ENCODE data around the gene RNU7-1.
A peak's percentile ranks its signal among the peaks of the same experiment; 100 is the strongest.

Gene RNU7-1

DNA sequence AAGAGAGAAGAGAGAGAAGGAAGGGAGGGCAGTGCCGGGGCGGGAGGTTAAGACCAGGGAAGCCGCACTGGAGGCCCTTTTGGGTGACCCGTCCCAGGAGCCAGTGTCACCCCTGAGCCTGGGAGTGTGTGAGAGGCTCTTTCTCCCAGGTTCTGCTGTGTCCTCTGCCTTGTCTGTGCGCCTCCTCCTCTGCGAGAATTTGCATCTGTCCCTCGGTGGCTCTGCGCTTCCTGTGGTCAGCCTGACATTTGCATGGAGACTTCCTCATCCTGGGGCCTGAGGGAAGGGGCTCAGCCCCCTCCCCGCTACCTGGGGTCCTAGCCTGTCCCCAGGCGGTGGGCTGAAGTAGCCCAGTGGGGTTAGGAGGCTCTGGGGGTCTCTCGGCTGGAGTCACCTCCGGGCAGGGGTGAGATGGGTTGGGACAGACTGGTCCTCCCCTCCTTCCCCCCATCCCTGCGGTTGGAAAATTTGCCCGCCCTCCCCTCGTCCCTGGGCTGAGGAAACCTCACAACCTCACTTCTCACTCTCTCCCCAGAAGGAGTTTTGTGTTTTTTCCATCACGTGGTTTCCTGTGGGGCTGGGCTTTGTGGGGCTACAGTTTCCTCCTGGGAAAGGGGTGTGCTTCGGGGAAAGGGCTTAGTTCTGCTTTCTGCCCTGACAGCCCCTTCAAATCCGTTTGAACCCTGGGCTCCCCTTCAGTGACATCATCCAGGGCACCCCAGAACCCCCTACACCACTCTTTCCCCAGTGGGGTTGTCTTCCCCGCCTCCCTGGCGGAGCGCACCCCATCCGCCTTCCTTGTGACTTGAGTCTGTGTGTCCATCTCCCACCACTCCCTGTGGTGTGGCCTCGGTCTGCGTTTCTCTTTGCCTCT, 10.1 kb downstream of the RNU7-1 start:
- peak; percentile 80 for DNase-seq (ENCODE audit: low spot score)

DNA sequence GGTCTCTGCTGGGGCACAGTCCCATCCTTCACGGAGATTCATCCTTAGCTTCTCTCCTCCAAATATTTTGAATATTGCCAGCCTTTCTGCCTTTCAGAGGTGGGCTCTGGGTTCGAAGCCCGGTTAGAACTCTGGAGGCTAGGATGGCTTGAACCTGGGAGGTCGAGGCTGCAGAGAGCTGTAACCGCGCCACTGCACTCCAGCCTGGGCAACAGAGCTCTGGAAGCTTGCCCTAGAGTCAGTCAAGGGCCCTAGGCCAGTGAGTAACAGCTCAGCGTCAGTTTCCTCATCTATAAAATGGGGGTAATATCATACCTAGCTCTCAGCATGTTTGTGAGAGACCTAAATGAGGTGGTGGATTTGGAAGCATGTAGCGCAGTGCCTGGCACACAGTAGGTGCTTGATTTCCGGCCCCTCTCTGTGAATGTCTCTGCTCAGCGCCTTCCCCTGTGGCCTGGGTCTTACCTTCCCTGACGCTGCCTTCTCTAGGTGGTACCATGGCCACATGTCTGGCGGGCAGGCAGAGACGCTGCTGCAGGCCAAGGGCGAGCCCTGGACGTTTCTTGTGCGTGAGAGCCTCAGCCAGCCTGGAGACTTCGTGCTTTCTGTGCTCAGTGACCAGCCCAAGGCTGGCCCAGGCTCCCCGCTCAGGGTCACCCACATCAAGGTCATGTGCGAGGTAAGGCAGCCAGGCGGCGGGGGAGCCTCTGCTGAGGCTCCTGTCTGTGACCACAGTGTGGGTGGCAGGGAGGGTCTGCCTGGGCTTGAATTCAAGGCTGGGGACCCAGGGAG, 10.9 kb downstream of the RNU7-1 start:
- DNase-seq (ENCODE audit: low spot score): no peak

DNA sequence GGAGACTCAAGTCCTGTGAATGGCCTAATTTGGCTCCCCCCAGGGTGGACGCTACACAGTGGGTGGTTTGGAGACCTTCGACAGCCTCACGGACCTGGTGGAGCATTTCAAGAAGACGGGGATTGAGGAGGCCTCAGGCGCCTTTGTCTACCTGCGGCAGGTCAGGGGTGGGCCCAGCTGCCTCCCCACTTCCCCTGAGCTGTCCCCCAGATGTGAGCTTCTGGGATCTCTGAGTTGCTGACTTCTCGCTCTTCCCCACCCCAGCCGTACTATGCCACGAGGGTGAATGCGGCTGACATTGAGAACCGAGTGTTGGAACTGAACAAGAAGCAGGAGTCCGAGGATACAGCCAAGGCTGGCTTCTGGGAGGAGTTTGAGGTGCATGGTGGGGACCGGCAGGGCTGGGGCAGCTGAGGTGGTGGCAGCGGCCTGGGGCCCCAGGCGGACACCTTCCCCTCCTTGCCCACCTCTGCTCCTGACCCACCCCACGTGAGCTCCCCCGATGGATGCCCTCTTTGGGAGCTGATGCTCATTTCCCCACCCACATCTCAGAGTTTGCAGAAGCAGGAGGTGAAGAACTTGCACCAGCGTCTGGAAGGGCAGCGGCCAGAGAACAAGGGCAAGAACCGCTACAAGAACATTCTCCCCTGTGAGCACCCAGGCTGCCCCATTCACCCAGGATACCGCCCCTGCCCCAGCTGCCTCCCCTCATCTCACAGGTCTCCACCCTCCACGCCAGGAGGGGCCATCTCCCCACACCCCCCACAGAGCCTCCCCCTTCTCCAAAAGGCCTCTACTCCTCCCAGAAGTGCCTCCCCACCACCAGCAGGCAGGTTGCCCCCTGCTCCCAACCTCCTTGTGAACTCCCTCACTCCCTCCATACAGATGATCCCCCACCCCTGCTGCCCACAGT, 11.7 kb downstream of the RNU7-1 start:
- no peak for DNase-seq (ENCODE audit: low spot score)

DNA sequence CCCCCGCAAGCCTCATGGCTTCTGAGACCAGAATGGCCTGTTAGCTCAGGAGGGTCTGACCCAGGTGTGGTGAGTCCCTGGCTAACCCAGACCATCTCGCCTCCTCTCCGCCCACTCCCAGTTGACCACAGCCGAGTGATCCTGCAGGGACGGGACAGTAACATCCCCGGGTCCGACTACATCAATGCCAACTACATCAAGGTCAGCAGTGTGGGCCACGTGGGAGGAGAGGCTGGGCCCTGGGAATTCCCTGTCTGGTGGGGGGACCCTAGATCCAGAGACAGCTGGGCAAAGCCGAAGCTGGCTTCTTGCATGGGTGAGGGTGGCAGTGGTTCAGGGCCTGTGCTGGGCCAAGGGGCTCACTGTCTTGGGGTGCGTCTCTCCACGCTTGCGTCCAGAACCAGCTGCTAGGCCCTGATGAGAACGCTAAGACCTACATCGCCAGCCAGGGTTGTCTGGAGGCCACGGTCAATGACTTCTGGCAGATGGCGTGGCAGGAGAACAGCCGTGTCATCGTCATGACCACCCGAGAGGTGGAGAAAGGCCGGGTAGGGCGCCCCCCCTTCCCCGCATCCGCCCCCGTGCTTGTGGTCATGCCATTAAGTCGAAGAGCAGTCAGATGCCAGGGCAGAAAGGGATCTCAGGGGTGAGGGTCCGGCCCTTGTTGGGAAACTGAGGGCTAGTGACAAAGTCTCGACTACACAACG, 12.6 kb downstream of the RNU7-1 start:
- no peak for DNase-seq (ENCODE audit: low spot score)

DNA sequence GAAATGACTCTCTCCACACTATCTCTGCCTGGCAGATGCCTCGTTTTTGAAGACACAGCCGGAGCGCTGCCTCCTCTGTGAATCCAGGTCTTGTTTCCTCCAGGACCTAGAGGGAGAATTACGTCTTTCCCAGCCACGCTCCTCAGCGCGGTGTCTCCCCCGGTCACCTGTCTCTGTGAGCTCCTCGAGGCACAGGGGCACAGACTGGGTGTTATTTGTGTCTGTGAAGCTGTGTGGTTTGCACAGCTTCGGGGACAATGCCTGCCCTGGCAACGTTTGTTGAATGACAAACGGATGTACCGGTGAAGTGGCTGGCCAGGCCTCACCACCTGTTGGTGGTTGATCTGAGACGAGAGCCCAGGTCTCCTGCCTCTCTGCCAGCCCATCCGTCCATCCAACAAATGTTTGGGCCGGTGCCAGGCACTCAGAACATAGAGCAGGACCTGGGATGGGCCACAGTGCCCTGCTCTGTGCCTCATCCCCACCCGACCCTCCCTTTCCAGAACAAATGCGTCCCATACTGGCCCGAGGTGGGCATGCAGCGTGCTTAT, 13.6 kb downstream of the RNU7-1 start:
- DNase-seq (ENCODE audit: low spot score): no peak

DNA sequence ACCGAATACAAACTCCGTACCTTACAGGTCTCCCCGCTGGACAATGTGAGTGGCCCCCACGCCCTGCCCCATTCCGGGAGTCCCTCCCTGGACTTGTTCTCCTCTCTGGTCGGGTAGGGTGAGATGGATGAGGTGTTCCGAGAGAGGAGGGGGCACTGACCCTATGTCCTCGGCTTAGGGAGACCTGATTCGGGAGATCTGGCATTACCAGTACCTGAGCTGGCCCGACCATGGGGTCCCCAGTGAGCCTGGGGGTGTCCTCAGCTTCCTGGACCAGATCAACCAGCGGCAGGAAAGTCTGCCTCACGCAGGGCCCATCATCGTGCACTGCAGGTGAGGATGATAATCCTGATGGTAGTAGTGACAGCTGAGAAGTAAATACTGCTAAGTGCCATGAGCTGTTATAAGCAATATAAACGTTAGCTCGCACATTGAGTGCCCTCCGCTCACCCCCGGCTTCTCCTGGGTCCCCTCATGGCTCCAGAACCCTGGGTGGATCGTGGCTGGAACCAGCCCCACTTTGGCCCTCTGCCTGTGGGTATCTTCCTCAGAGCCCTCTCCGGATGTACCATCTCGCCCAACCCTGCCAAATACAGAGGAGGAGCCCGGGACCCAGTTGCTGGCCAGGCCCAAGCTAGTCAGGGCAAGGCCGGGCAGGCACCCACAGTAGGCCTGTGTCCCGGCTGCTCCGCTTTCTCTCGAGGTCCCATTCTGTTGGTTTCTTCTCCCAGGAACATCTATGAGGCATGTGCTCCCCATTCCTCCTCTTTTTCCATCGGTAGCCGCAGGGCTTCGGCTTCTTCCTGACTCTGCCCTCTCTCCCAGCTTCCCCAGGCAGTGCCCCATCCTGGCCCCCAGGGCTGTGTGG, 14.4 kb downstream of the RNU7-1 start:
- no peak for DNase-seq (ENCODE audit: low spot score)

DNA sequence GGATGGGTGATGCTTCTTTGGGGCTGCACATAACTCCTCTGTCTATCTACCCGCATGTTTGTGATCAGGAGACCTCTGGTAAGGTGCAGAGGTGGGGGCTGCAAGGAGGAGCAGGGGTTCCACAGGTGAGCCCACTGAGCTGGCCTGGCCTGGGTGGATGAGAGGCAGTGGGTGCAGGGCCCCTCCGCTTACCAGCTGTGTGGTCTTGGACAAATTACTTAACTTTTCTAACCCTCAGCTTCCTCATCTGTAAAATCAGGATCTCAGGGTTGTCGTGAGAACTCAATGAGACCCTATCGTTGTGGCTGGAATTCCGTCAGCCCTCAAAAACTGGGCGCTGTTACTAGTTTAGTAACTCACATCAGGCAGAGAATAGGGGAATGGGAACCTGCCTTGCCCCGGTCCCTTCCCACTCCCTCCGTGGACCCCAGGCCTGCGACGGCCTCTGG, 15.0 kb downstream of the RNU7-1 start:
- DNase-seq (ENCODE audit: low spot score): no peak

DNA sequence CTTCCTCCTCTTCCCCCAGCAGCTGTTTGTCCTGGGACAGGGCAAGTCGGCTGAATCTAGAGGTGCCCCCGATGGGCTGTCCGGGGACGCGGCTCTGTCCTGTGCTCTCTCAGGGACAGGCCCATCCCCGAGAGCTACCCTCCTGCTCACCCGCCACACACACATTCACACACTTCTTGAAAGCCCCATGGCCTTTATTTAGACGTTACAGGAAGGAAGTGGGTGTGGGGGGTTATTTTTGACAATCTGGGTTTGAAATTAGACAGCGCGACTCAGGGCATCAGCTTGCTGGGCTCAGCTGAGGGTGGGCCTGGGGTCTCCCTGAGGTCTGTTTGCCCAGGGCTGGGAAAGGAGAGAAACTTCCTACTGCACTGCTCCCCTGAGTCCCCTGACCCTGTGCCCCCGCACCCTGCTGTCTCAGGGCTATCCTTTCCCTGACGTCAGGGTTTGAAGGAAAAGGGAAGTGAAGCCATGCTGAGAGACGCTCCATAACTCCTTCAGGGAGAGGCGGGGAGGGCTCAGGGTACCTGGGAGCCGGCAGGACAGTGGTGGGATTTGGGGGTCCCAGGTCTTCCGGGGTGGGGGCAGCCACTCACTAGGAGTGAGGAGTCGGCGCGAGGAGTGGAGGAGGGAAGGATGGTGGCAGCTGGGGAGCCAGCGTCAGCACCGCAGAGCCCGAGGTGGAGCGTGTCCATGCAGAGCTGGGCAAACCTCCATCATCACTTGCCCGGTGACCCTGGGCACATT, 15.6 kb downstream of the RNU7-1 start:
- DNase-seq (ENCODE audit: low spot score): peak; percentile 69

DNA sequence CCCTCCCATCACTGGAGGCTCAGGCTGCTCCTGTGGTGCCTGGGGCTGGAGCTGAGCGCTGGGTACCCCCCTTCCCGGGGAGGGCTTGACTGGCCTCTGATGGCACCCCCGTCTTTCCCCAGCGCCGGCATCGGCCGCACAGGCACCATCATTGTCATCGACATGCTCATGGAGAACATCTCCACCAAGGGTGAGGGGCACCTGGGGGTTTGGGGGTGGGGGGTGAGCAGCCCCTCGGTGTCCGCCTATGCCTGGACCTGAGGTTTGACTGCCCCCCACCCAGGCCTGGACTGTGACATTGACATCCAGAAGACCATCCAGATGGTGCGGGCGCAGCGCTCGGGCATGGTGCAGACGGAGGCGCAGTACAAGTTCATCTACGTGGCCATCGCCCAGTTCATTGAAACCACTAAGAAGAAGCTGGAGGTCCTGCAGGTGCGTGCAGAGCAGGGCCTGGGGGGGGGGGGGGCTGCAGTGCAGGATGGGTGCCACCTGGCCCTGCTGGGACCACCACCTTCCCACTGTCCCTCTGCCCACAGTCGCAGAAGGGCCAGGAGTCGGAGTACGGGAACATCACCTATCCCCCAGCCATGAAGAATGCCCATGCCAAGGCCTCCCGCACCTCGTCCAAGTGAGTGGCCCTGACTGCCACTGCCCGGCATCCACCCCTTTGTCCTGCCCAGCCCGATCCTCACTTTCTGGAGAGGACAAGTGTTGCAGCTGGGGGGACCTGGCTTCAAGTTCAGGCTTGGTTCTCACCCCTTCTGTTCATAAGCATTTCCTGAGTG, 16.4 kb downstream of the RNU7-1 start:
- DNase-seq (ENCODE audit: low spot score): no peak

DNA sequence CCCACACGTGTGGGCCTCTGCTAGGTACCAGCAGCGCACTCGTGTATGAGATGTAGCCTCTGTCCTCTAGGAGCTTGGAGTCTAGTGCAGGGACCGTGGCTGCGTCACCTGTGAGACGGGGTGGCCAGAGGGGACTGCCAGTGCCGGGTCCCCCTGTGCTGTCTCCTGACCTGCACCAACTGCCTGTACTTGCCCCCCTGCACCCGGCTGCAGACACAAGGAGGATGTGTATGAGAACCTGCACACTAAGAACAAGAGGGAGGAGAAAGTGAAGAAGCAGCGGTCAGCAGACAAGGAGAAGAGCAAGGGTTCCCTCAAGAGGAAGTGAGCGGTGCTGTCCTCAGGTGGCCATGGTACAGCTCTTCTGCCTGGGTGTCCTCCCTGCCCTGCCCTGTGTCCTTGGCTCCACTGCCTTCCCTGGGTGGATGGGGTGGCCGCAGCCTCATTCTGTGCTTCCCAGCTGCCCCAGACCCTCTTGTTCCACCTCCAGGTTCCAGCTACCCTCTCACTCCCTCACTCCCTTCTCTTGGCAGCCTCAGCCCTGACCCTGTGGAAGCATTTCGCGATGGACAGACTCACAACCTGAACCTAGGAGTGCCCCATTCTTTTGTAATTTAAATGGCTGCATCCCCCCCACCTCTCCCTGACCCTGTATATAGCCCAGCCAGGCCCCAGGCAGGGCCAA, 17.1 kb downstream of the RNU7-1 start:
- no peak for DNase-seq (ENCODE audit: low spot score)

DNA sequence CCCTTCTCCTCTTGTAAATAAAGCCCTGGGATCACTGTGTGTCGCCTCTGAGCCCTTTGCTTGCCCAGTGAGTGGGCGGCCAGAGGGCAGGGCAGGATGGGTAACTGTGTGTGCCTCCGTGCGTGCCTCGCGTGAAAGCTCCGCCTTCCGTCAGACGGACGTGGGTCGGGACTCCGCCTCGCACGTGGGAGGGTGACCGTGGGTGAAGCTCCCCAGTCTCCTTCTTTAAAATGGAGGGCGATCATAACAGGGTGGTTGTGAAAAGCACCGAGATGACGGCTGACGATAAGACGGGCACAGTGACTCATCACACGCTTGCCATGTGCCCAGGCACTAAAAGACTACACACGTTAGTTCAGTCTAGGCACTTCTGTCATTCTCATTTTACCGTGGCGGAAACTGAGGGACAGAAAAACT, 17.7 kb downstream of the RNU7-1 start:
- no peak for DNase-seq (ENCODE audit: low spot score)

DNA sequence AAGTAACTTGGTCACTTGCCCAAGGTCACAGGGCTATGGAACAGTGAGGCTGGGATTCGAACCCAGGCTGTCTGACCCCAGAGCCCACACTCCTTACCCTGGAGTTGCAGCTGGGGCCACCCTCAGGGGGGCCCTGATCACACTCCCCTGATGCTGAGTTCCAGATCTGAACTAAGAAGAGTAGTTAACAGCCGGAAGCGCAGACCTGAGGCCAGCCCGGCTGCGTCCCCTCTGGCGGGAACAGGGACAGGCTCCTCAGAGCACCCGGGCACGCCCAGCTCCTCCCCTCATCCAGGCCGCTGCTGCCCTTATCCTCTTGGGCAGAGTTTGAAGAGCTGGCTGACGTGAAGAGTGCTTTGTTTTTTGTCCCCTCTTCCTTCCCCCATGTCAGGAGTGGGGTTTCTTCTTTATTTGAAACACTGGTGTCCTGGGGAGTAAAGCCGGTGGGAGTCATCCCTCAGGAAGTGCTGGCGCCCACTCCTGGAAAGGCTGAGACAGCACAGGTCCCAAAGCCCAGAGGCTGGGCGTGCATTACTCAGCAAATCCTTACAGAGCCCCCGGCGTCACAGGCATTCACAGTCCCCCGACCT, 18.2 kb downstream of the RNU7-1 start:
- DNase-seq (ENCODE audit: low spot score): no peak

DNA sequence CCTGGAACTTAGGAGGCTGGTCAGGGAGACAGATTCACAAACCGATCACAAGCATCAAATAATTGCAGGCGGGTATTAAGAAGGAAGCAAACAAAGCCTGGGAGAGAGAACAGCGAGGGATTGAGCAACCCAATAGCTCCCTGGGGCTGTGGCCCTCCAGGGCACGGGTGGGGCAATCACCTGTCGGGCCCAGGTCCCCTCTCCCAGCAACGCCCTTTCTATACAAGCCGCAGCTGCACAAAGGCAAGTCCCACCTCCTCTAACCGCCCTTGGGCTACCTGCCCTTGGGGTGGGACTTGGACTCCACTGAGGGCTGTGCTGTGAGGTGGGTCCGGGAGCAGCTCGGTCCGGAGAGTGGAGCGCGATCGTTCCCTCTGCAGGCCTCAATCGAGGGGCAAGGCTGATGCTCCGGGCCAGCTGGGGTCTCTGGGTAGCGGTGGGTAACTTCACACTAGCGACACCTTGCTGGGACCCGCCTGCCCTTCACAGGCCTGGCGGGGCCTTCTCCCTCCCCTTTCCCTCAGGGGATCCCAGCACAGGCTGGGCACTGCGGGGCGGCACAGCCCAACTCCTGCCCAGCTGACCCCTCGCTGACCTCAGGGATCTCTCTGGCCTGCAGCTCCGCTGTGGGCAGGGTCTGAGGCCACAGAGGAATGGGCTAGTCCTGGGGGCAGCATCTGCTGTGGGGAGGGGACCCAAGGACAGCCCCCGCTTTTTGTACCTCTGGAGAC, 18.8 kb downstream of the RNU7-1 start:
- no peak for DNase-seq (ENCODE audit: low spot score)

DNA sequence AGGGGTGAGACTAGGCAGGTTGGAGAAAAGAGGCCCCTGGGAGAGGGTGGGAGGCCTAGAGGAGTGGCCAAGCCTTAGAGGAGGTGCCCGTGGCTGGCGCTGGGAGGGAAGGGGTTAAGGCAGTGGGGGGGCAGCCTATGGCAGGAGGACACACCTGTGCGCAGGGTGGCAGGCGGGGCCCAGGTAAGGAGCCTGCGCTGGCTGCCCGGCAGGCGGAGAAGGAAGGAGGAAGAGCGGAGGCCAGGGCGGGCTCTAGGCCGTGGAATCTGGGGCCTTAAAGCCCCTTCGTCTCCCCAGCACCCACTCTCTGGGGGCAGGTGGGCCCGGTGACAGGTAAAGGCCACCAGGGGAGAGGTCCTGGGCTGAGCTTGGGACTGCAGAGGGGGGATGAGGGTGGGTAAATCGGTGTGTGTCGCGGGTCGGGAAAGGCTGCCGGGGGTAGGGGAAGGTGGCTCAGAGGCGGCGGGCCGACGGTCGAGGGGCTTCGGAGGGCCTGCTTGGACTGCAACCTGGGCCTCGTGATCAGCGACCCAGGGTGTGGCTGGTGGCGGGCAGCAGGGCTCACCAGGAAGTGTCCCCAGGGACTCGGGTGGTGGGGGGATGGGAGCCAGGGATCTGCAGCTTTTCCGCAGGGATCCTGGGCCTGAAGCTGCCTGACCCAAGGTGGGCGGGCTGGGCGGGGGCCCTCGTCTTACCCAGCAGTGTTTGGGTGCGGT, 19.6 kb downstream of the RNU7-1 start:
- DNase-seq (ENCODE audit: low spot score): no peak

DNA sequence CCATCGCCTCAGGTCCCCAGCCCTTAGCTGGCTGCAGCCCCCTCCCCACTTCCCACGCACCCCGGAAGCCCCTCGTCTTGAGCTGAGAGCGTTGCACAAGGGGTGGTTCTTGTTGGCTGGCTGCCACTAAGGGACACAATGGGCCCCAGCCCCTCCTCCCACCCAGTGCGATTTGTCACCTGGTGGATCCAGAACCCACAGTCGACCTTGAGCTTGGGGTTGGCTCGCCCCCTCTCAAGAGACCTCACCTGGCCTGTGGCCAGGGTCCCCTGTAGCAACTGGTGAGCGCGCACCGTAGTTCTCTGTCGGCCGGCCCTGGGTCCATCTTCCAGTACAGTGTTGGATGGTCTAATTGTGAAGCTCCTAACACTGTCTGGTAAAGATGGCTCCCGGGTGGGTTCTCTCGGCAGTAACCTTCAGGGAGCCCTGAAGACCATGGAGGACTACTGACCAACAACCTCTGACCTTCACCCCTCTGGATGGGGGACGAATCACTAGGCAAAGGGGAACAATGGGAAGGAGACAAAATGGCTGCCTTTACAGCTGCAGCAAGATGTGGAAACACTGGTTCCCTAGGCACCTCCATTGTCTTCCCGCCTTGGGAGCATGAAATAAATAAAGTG, 20.3 kb downstream of the RNU7-1 start:
- DNase-seq (ENCODE audit: low spot score): no peak

DNA sequence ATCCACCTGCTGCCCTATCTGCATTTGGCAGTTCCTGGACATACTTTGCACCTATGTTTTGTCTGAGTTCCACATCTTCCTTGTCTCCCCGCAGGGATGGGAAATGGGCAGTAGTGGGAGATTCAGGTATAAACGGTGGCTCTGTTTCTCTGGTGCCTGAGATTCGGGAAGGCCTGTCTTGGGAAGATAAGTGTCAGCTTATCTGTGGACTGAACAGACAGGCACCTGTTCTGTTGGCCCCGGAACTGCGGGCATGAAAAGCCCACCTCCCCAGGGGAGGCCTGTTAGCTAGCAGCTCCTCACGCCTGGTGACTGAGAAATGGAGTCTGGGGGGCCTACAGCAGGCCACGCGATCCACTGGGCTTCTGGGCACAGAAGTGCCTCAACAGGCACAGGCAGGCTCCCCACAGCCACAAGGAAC, 21.0 kb downstream of the RNU7-1 start:
- no peak for DNase-seq (ENCODE audit: low spot score)

All from germinal center (tissue), 1 donor.